ENCODE results near the gene PCGF3. TPM values are rescaled to one million over a fixed set of nuclear protein-coding genes. Genes with fewer than 3 reads are reported as not detected.
A peak's percentile ranks its signal among the peaks of the same experiment; 100 is the strongest.
"Not testable (repeated sequence)": the region's sequence is repeated elsewhere in the genome, so short reads cannot be mapped to it uniquely, and the experiment has no call there.

The PCGF3 gene
- total and polyA plus RNA-seq, 2 donors: 30.6 to 93.4 TPM

- Histone ChIP-seq H3K4me1 (ENCODE audit: control insufficient read depth in 2 of 2, insufficient read depth in 2 of 2, low read length in 2 of 2) (no peaks in the 10 kb centered on the region), H3K36me3 (ENCODE audit: control insufficient read depth in 2 of 2, insufficient read depth in 2 of 2, low read length in 1 of 2) (peaks cover 47 to 63% of the 10 kb centered on the region in 2 donors), H3K27ac (ENCODE audit: low read depth in 1 of 2, low read length in 1 of 2) (no peak overlapping the region), H3K9me3 (ENCODE audit: control insufficient read depth in 2 of 2, insufficient read depth in 1 of 2, low read length in 1 of 2) (no peaks in the 10 kb centered on the region), H3K27me3 (ENCODE audit: control insufficient read depth in 2 of 2, insufficient read depth in 1 of 2, low read length in 1 of 2) (no peaks in the 10 kb centered on the region), H3K4me3 (ENCODE audit: low read length in 2 of 2) (no peak overlapping the region)
- DNase-seq (ENCODE audit: low read depth in 6 of 9, low spot score in 9 of 9): no peak
- 97% methylated on average over 20 of the region's 20 CpGs for WGBS
Measured at GRCh38 chr4:749698-750666, 44.4 kb downstream of the PCGF3 start.

GRCh38 chr4:751676-752075 is 46.0 kb downstream of the PCGF3 start:
- Histone ChIP-seq H3K27ac (ENCODE audit: low read depth in 1 of 2, low read length in 1 of 2) (no peak overlapping the region), H3K36me3 (ENCODE audit: control insufficient read depth in 2 of 2, insufficient read depth in 2 of 2, low read length in 1 of 2) (peaks cover 51 to 67% of the 10 kb centered on the region in 2 donors), H3K9me3 (ENCODE audit: control insufficient read depth in 2 of 2, insufficient read depth in 1 of 2, low read length in 1 of 2) (no peaks in the 10 kb centered on the region), H3K4me3 (ENCODE audit: low read length in 2 of 2) (no peak overlapping the region), H3K27me3 (ENCODE audit: control insufficient read depth in 2 of 2, insufficient read depth in 1 of 2, low read length in 1 of 2) (no peaks in the 10 kb centered on the region), H3K4me1 (ENCODE audit: control insufficient read depth in 2 of 2, insufficient read depth in 2 of 2, low read length in 2 of 2) (no peaks in the 10 kb centered on the region)
- 98% methylated on average over 15 of the region's 15 CpGs for WGBS
- DNase-seq (ENCODE audit: low read depth in 6 of 9, low spot score in 9 of 9): no peak

- DNase-seq (ENCODE audit: low read depth in 6 of 9, low spot score in 9 of 9): no peak
- 98% methylated on average over 25 of the region's 25 CpGs for WGBS
Measured at GRCh38 chr4:752196-752861, 46.7 kb downstream of the PCGF3 start.

DNA sequence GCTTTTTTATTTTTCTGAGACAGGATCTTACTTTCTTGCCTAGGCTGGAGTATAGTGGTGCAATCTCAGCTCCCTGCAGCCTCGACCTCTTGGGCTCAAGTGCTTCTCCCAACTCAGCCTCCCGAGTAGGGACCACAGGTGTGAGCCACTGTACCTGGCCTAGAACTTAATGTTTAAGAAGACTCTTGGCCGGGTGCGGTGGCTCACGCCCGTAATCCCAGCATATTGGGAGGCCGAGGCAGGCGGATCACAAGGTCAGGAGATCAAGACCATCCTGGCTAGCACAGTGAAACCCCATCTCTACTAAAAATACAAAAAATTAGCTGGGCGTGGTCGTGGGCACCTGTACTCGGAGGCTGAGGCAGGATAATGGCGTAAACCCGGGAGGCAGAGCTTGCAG is 47.6 kb downstream of the PCGF3 start:
- 98% methylated on average over 13 of the region's 13 CpGs for WGBS

More at GRCh38 chr4:752196-752861, 46.7 kb downstream of the PCGF3 start:
- Histone ChIP-seq H3K4me3 (ENCODE audit: low read length in 2 of 2) (no peak overlapping the region), H3K9me3 (ENCODE audit: control insufficient read depth in 2 of 2, insufficient read depth in 1 of 2, low read length in 1 of 2) (no peaks in the 10 kb centered on the region), H3K36me3 (ENCODE audit: control insufficient read depth in 2 of 2, insufficient read depth in 2 of 2, low read length in 1 of 2) (peaks cover 56 to 71% of the 10 kb centered on the region in 2 donors), H3K27me3 (ENCODE audit: control insufficient read depth in 2 of 2, insufficient read depth in 1 of 2, low read length in 1 of 2) (no peaks in the 10 kb centered on the region), H3K27ac (ENCODE audit: low read depth in 1 of 2, low read length in 1 of 2) (no peak overlapping the region), H3K4me1 (ENCODE audit: control insufficient read depth in 2 of 2, insufficient read depth in 2 of 2, low read length in 2 of 2) (no peaks in the 10 kb centered on the region)

DNA sequence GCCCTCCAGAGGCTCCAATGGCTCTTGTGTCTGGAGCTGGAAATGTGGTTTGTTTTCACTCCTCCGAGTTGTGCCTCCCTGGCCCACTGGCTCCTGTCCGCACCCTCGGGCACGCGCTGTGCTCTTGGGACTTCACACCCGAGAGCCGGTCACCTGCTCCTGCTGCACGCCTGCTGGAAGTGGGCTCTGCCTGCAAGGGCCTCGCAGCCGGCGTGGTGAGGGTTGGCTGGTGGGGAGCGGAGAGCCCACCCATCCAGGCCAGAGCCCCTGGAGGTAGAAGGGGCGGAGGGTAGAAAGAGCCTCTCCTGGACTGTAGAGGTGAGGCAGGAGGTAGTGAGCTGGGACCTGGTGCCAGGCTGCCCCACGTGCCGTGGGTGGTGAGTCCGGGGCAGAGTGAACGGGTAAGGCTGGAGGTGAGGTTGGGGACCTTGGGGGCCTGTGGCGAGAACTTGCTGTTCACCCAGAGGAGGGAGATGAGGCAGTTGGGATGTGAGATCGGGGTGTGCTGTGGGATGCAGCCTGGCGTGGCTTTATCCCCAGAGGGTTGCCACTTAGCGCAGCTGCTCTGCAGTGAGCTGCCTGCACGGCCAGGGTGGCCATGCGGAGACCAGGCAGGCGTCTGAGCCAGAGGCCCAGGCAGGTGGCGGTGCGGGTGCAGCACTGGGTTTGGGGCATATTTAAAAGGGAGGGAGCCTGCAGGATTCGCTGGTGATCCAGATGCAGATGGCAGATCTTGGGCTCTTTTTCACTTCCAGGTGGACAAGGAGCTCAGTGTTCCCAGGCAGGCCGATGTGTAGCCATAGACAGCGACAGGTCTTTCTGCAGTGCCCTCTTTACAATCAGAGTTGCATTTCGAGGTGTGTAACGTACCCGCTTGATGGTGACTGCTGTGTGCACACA is 48.8 kb downstream of the PCGF3 start:
- no peak overlapping the region for H3K27ac ChIP-seq (ENCODE audit: low read depth in 1 of 2, low read length in 1 of 2)
- 99% methylated on average over 32 of the region's 32 CpGs for WGBS
- no peaks in the 10 kb centered on the region for H3K4me1 ChIP-seq (ENCODE audit: control insufficient read depth in 2 of 2, insufficient read depth in 2 of 2, low read length in 2 of 2)
- no peaks in the 10 kb centered on the region for H3K9me3 ChIP-seq (ENCODE audit: control insufficient read depth in 2 of 2, insufficient read depth in 1 of 2, low read length in 1 of 2)
- H3K36me3 ChIP-seq (ENCODE audit: control insufficient read depth in 2 of 2, insufficient read depth in 2 of 2, low read length in 1 of 2): peaks cover 46 to 61% of the 10 kb centered on the region in 2 donors
- no peaks in the 10 kb centered on the region for H3K27me3 ChIP-seq (ENCODE audit: control insufficient read depth in 2 of 2, insufficient read depth in 1 of 2, low read length in 1 of 2)
- no peak for DNase-seq (ENCODE audit: low read depth in 6 of 9, low spot score in 9 of 9)
- H3K4me3 ChIP-seq (ENCODE audit: low read length in 2 of 2): no peak overlapping the region

More for the DNA sequence above, 47.6 kb downstream of the PCGF3 start:
- DNase-seq (ENCODE audit: low read depth in 6 of 9, low spot score in 9 of 9); H3K27ac ChIP-seq (ENCODE audit: low read depth in 1 of 2, low read length in 1 of 2); H3K9me3 ChIP-seq (ENCODE audit: control insufficient read depth in 2 of 2, insufficient read depth in 1 of 2, low read length in 1 of 2); H3K27me3 ChIP-seq (ENCODE audit: control insufficient read depth in 2 of 2, insufficient read depth in 1 of 2, low read length in 1 of 2); H3K4me1 ChIP-seq (ENCODE audit: control insufficient read depth in 2 of 2, insufficient read depth in 2 of 2, low read length in 2 of 2); H3K4me3 ChIP-seq (ENCODE audit: low read length in 2 of 2): not testable (repeated sequence)
- H3K36me3 ChIP-seq (ENCODE audit: control insufficient read depth in 2 of 2, insufficient read depth in 2 of 2, low read length in 1 of 2): peaks cover 54 to 66% of the 10 kb centered on the region in 2 donors

DNA sequence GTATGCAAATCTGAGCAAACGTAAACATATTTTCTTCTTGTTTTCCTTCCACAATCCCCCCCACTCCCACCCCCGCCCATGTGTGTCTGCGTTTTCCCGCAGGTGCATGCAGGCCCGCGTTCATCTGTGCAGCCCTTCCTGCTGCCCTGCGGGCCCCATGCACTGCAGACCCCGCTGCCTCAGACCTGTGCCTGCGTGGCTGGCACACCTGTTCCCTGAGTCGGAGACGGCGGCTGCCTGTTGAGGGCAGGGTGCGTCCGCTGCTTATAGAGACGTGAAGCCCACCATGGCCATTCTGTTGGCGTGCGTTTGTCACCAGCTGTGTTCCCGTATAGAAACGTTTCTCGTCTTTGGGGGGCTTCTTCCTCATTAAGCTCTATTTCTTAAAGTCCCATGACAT is 51.5 kb downstream of the PCGF3 start:
- Histone ChIP-seq H3K9me3 (ENCODE audit: control insufficient read depth in 2 of 2, insufficient read depth in 1 of 2, low read length in 1 of 2) (no peaks in the 10 kb centered on the region), H3K36me3 (ENCODE audit: control insufficient read depth in 2 of 2, insufficient read depth in 2 of 2, low read length in 1 of 2) (peaks cover 50 to 58% of the 10 kb centered on the region in 2 donors), H3K27me3 (ENCODE audit: control insufficient read depth in 2 of 2, insufficient read depth in 1 of 2, low read length in 1 of 2) (no peaks in the 10 kb centered on the region), H3K4me1 (ENCODE audit: control insufficient read depth in 2 of 2, insufficient read depth in 2 of 2, low read length in 2 of 2) (no peaks in the 10 kb centered on the region), H3K27ac (ENCODE audit: low read depth in 1 of 2, low read length in 1 of 2) (peak overlapping the region in 1 of 2 donors; percentile 18), H3K4me3 (ENCODE audit: low read length in 2 of 2) (no peak overlapping the region)
- 97% methylated on average over 20 of the region's 20 CpGs for WGBS
- DNase-seq (ENCODE audit: low read depth in 6 of 9, low spot score in 9 of 9): no peak

- H3K36me3 ChIP-seq (ENCODE audit: control insufficient read depth in 2 of 2, insufficient read depth in 2 of 2, low read length in 1 of 2): peaks cover 51 to 58% of the 10 kb centered on the region in 2 donors
- not testable (repeated sequence) for DNase-seq (ENCODE audit: low read depth in 6 of 9, low spot score in 9 of 9); H3K4me1 ChIP-seq (ENCODE audit: control insufficient read depth in 2 of 2, insufficient read depth in 2 of 2, low read length in 2 of 2); H3K4me3 ChIP-seq (ENCODE audit: low read length in 2 of 2); H3K9me3 ChIP-seq (ENCODE audit: control insufficient read depth in 2 of 2, insufficient read depth in 1 of 2, low read length in 1 of 2); H3K27me3 ChIP-seq (ENCODE audit: control insufficient read depth in 2 of 2, insufficient read depth in 1 of 2, low read length in 1 of 2); H3K27ac ChIP-seq (ENCODE audit: low read depth in 1 of 2, low read length in 1 of 2)
- 92% methylated on average over 18 of the region's 24 CpGs for WGBS
Measured at GRCh38 chr4:759810-760209, 54.2 kb downstream of the PCGF3 start.

DNA sequence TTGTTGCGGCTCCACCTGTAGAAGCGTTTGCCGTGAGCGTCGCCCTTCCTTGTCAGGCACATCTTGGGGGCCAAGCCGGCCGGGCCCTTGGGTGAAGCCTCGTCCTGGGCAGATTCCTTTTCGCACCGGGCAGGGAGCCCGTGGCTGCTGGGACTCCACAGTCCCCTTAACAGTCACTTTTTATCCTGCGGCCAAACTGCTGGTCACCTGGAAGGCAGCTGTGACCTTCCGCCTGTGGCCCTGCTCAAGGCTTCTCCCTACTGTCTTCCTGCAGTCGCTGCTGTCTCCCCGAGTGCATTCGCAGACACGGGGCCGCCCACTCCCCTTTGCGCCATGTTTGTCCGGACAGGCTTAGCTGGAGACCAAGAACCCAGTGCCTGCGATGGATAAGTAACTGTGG is 55.0 kb downstream of the PCGF3 start:
- WGBS: 95% methylated on average over 21 of the region's 21 CpGs
- H3K4me1 ChIP-seq (ENCODE audit: control insufficient read depth in 2 of 2, insufficient read depth in 2 of 2, low read length in 2 of 2): no peaks in the 10 kb centered on the region
- H3K36me3 ChIP-seq (ENCODE audit: control insufficient read depth in 2 of 2, insufficient read depth in 2 of 2, low read length in 1 of 2): peaks cover 50 to 56% of the 10 kb centered on the region in 2 donors
- no peak overlapping the region for H3K4me3 ChIP-seq (ENCODE audit: low read length in 2 of 2)
- no peaks in the 10 kb centered on the region for H3K27me3 ChIP-seq (ENCODE audit: control insufficient read depth in 2 of 2, insufficient read depth in 1 of 2, low read length in 1 of 2)
- H3K27ac ChIP-seq (ENCODE audit: low read depth in 1 of 2, low read length in 1 of 2): no peak overlapping the region
- DNase-seq (ENCODE audit: low read depth in 6 of 9, low spot score in 9 of 9): no peak
- H3K9me3 ChIP-seq (ENCODE audit: control insufficient read depth in 2 of 2, insufficient read depth in 1 of 2, low read length in 1 of 2): peaks cover 0 to 6% of the 10 kb centered on the region in 2 donors

Measured in thymus (tissue), 11 donors.